CD8-positive, alpha-beta memory T cell (primary cell): ENCODE measurements around the gene EGFR. TPM values are rescaled to one million over a fixed set of nuclear protein-coding genes. Genes with fewer than 3 reads are reported as not detected.

ENCODE experiments used
- CTCF ChIA-PET: fragments of 350-600 bp; sonication (Branson Sonifier 250); formaldehyde crosslinking; loops from one replicate; lab custom pipeline; 2021; ENCODE audit warnings: antibody characterized with exemption; lab: Charles Lee
- POLR2A ChIA-PET: fragments of 350-600 bp; sonication (Branson Sonifier 250); formaldehyde crosslinking; loops from one replicate; lab custom pipeline; 2021; ENCODE audit warnings: antibody characterized with exemption; lab: Charles Lee
- DNase-seq, 5 donors: peaks; one replicate each; pipeline versions ENCODE4 v3.0.0 to v3.0.0-alpha.2; 2020 to 2022; ENCODE audit warnings: mixed read lengths in 1 of 5
- H3K27ac ChIP-seq: one replicate; pipeline ENCODE4 v1.7.0; 2013; ENCODE audit warnings: low read depth, mild to moderate bottlenecking, low read length, moderate library complexity
- H3K27me3 ChIP-seq: 2 replicates; pipeline ENCODE4 v1.7.0; 2013; ENCODE audit warnings: low read length, mild to moderate bottlenecking; ENCODE audit not compliant: insufficient read depth, poor library complexity, severe bottlenecking
- H3K36me3 ChIP-seq: 2 replicates; pipeline ENCODE4 v1.7.0; 2013; ENCODE audit warnings: mild to moderate bottlenecking, low read length, moderate library complexity; ENCODE audit not compliant: insufficient read depth
- H3K4me1 ChIP-seq: 2 replicates; pipeline ENCODE4 v1.7.0; 2013; ENCODE audit warnings: mild to moderate bottlenecking, low read length, moderate library complexity; ENCODE audit not compliant: insufficient read depth
- H3K4me3 ChIP-seq: 2 replicates; pipeline ENCODE4 v1.7.0; 2013; ENCODE audit warnings: mild to moderate bottlenecking, low read length
- H3K9me3 ChIP-seq: 2 replicates; pipeline ENCODE4 v1.7.0; 2013; ENCODE audit warnings: mild to moderate bottlenecking, low read length
- H3K27ac Mint-ChIP-seq, 8 donors: one replicate each; pipeline ENCODE4 v1.8.0; 2020 to 2021; ENCODE audit warnings: mixed read lengths in 8 of 8, mild to moderate bottlenecking in 6 of 8, inconsistent platforms in 3 of 8, moderate library complexity in 3 of 8
- H3K27me3 Mint-ChIP-seq, 2 donors: one replicate each; pipeline ENCODE4 v1.8.0; 2020 to 2021; ENCODE audit warnings: mixed read lengths in 2 of 2, mild to moderate bottlenecking in 1 of 2, moderate library complexity in 1 of 2
- H3K36me3 Mint-ChIP-seq, 3 donors: one replicate each; pipeline ENCODE4 v1.8.0; 2020 to 2021; ENCODE audit warnings: mixed read lengths in 3 of 3, inconsistent platforms in 1 of 3, mild to moderate bottlenecking in 1 of 3
- H3K4me1 Mint-ChIP-seq, 3 donors: one replicate each; pipeline ENCODE4 v1.8.0; 2020 to 2021; ENCODE audit warnings: mixed read lengths in 3 of 3, inconsistent platforms in 1 of 3, mild to moderate bottlenecking in 1 of 3
- H3K4me3 Mint-ChIP-seq, 7 donors: one replicate each; pipeline ENCODE4 v1.8.0; 2020 to 2021; ENCODE audit warnings: mixed read lengths in 7 of 7, mild to moderate bottlenecking in 6 of 7, moderate library complexity in 4 of 7, inconsistent platforms in 2 of 7
- H3K9me3 Mint-ChIP-seq, 5 donors: one replicate each; pipeline ENCODE4 v1.8.0; 2020 to 2022; ENCODE audit warnings: mixed read lengths in 5 of 5, mild to moderate bottlenecking in 3 of 5, moderate library complexity in 2 of 5, inconsistent platforms in 1 of 5
- polyA plus RNA-seq: library from polyadenylated mRNA; unstranded; fragments of 300-500 nt; fragmentation: Illumina TruSeq; gene quantifications from one replicate; pipeline ENCODE4 v1.2.3, GENCODE V29; 2021
- total RNA-seq, 2 experiments: library from RNA; stranded (reverse); gene quantifications; one replicate each; pipeline ENCODE4 v1.2.3, GENCODE V29; 2021

EGFR gene
- total and polyA plus RNA-seq, 3 experiments from 2014 or later: not detected

DNA sequence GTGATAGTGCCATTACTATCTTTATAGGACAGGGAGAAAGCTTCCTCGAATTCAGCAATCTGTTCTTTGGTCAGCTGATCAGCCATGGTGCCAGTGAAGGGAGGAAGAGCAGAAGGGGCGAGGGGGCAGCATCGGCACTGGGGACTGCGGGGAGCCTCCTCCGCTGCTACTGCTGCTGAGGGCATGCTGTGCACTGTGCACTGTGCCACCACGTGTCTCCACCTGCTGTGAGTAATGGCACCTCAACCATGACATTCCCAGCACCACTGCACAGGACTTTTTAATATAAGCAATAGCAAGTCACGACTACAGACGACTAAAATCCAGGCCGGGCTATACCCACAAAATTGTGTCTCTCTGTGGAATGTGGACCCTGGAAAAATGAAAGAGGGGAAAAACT lies 241.4 kb downstream of the EGFR start:
- POLR2A ChIA-PET: no interaction called here
- Mint-ChIP-seq H3K4me3 (no peak overlapping the region), H3K36me3 (no peaks in the 10 kb centered on the region), H3K4me1 (peaks cover 9 to 12% (median 12%) of the 10 kb centered on the region in 3 donors), H3K9me3 (no peaks in the 10 kb centered on the region), H3K27me3 (peaks cover 16 to 47% of the 10 kb centered on the region in 2 donors), H3K27ac (no peak overlapping the region)
- no peaks in the 10 kb centered on the region for H3K36me3 ChIP-seq
- CTCF ChIA-PET: interaction anchor here (1.2 kb wide), 1 partner anchor 88 kb away, joined by 3 read pairs; no protein-coding TSS in a partner anchor
- H3K4me1 ChIP-seq: peaks cover 2% of the 10 kb centered on the region
- H3K27ac ChIP-seq: no peak overlapping the region
- DNase-seq: no peak
- H3K4me3 ChIP-seq: no peak overlapping the region
- no peaks in the 10 kb centered on the region for H3K9me3 ChIP-seq
- H3K27me3 ChIP-seq: peaks cover 5% of the 10 kb centered on the region

DNA sequence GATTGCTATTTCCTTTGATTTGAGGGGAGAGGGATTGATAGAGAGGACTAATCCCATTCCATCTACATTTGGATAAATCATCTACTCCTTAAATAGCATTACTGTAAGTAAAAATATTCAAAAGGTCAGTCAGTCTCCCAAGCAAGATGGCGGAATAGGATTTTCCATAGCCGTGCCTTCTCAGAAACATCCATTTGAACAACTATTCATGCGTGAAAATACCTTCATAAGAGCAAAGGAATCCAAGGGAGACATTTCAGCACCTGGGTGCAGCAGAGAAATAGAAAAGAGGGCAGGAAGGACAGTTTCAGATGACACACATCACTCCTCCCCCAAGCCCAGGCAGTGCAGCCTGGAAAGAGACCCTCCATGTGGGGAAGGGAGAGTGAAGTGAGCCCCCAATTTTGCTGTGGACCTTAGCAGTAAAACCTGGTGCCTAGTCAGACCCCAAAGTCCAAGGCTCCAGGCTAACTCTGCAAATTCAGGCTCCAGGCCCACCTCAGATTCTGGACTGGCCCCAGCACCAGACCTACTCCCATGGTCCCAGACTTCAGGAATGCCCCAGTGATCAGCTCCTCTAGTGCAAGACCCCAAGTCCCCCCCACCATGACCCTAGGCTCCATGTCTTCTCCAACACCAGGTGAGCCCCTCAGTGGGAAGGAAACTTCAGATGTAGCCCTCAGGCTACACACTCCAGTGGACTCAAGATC lies 242.0 kb downstream of the EGFR start:
- H3K27me3 ChIP-seq: peaks cover 5% of the 10 kb centered on the region
- H3K9me3 ChIP-seq: no peaks in the 10 kb centered on the region
- Mint-ChIP-seq H3K36me3 (no peaks in the 10 kb centered on the region), H3K27me3 (peaks cover 16 to 41% of the 10 kb centered on the region in 2 donors), H3K4me3 (no peak overlapping the region), H3K9me3 (no peaks in the 10 kb centered on the region), H3K4me1 (peaks cover 3 to 6% (median 5%) of the 10 kb centered on the region in 3 donors), H3K27ac (no peak overlapping the region)
- H3K36me3 ChIP-seq: no peaks in the 10 kb centered on the region
- ChIA-PET CTCF (no interaction called here), POLR2A (no interaction called here)
- DNase-seq: no peak
- no peak overlapping the region for H3K4me3 ChIP-seq
- no peak overlapping the region for H3K27ac ChIP-seq
- no peaks in the 10 kb centered on the region for H3K4me1 ChIP-seq
